MCF 10A (cell line): Measurements from ENCODE around the gene LRSAM1. TPM values are rescaled to one million over a fixed set of nuclear protein-coding genes. Genes with fewer than 3 reads are reported as not detected.

Source experiments
- BruUV-seq: library from RNA; stranded (reverse); fragments of 400-500 nt; replicated peaks from 2 replicates; lab custom pipeline; 2021; lab: Mats Ljungman, UMichigan
- CTCF ChIA-PET: fragments of 300-600 bp; sonication (Branson Sonifier 250); formaldehyde crosslinking; extraction: SDS; loops from one replicate; lab custom pipeline; 2021; ENCODE audit warnings: antibody characterized with exemption, inconsistent platforms; lab: Yijun Ruan, JAX
- POLR2A ChIA-PET: fragments of 300-600, 350-650 bp; sonication (Branson Sonifier 250); formaldehyde crosslinking; extraction: SDS; loops from one replicate; lab custom pipeline; 2020; ENCODE audit warnings: antibody characterized with exemption, inconsistent platforms; lab: Yijun Ruan, JAX
- DNase-seq: peaks from one replicate; pipeline ENCODE4 v3.0.0-alpha.2; 2018; ENCODE audit not compliant: unreplicated experiment
- H3K27ac Mint-ChIP-seq: one replicate; pipeline ENCODE4 v1.8.0; 2022; ENCODE audit warnings: mild to moderate bottlenecking, low read depth, mixed read lengths; ENCODE audit not compliant: unreplicated experiment
- H3K27me3 Mint-ChIP-seq: one replicate; pipeline ENCODE4 v1.8.0; 2022; ENCODE audit warnings: mixed read lengths; ENCODE audit not compliant: insufficient read depth, unreplicated experiment
- H3K36me3 Mint-ChIP-seq: one replicate; pipeline ENCODE4 v1.8.0; 2022; ENCODE audit warnings: mild to moderate bottlenecking, moderate library complexity, mixed read lengths; ENCODE audit not compliant: insufficient read depth, unreplicated experiment
- H3K4me1 Mint-ChIP-seq: one replicate; pipeline ENCODE4 v1.8.0; 2022; ENCODE audit warnings: mixed read lengths; ENCODE audit not compliant: insufficient read depth, unreplicated experiment
- H3K4me3 Mint-ChIP-seq: one replicate; pipeline ENCODE4 v1.8.0; 2022; ENCODE audit warnings: mild to moderate bottlenecking, moderate library complexity, mixed read lengths; ENCODE audit not compliant: unreplicated experiment
- H3K9me3 Mint-ChIP-seq: one replicate; pipeline ENCODE4 v1.8.0; 2022; ENCODE audit warnings: mixed read lengths; ENCODE audit not compliant: unreplicated experiment
- intact Hi-C: fragments of 100-400 bp; cut with micrococcal nuclease; formaldehyde crosslinking; loops from 2 replicates; pipeline ENCODE4 v1.14.1; 2022
- total RNA-seq: library from RNA; stranded (reverse); gene quantifications from 2 replicates; pipeline ENCODE4 v1.2.3, GENCODE V29; 2022
- TF ChIP-seq, protein P1 (sequence below): fragments of 200-600 bp; IDR thresholded peaks from one replicate; pipeline ENCODE4 v1.8.0; 2022; ENCODE audit warnings: antibody characterized with exemption, mild to moderate bottlenecking; ENCODE audit not compliant: unreplicated experiment

LRSAM1 gene
- total RNA-seq, 1 experiment from 2014 or later = 23.5 TPM

GRCh38 chr9:127473501-127473900 lies 22.2 kb downstream of the LRSAM1 start:
- H3K4me3 Mint-ChIP-seq = no peak overlapping the region
- H3K27ac Mint-ChIP-seq = no peak overlapping the region
- H3K9me3 Mint-ChIP-seq = no peaks in the 10 kb centered on the region
- no peaks in the 10 kb centered on the region for H3K27me3 Mint-ChIP-seq
- ChIA-PET POLR2A (interaction anchor here (0.6 kb wide), 1 partner anchor 111 kb away, joined by 4 read pairs; no protein-coding TSS in a partner anchor), CTCF (interaction anchor here (1.7 kb wide), 1 partner anchor 15 kb away, joined by 5 read pairs; no protein-coding TSS in a partner anchor)
- TF ChIP-seq, protein P1, sequence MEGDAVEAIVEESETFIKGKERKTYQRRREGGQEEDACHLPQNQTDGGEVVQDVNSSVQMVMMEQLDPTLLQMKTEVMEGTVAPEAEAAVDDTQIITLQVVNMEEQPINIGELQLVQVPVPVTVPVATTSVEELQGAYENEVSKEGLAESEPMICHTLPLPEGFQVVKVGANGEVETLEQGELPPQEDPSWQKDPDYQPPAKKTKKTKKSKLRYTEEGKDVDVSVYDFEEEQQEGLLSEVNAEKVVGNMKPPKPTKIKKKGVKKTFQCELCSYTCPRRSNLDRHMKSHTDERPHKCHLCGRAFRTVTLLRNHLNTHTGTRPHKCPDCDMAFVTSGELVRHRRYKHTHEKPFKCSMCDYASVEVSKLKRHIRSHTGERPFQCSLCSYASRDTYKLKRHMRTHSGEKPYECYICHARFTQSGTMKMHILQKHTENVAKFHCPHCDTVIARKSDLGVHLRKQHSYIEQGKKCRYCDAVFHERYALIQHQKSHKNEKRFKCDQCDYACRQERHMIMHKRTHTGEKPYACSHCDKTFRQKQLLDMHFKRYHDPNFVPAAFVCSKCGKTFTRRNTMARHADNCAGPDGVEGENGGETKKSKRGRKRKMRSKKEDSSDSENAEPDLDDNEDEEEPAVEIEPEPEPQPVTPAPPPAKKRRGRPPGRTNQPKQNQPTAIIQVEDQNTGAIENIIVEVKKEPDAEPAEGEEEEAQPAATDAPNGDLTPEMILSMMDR = no peak
- BruUV-seq = no TSS peak
- H3K36me3 Mint-ChIP-seq = peaks cover 25% of the 10 kb centered on the region
- intact Hi-C loops = no loop called here
- no peaks in the 10 kb centered on the region for H3K4me1 Mint-ChIP-seq
- DNase-seq = no peak

DNA sequence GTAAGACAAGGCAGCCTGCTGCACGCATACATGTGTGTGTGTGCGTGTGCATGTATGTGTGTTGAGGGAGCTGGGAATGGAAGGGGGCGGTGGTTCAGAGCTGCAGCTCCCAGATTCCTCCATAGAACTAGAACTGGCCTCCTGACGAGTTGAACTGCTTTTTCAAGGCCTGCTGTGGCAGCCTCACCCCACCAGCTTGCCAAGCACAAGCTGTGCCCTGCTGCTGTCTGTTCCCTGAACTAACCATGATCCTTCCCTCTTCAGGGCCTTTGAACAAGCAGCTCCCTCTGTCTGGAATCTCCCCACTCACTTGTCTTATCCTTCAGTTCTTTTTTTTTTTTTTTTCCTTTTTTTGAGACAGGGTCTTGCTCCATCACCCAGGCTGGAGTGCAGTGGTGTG lies 22.6 kb downstream of the LRSAM1 start:
- no TSS peak for BruUV-seq
- no peaks in the 10 kb centered on the region for H3K9me3 Mint-ChIP-seq
- no peak overlapping the region for H3K4me3 Mint-ChIP-seq
- intact Hi-C loops = no loop called here
- H3K4me1 Mint-ChIP-seq = no peaks in the 10 kb centered on the region
- CTCF ChIA-PET = interaction anchor here (0.6 to 1.7 kb wide), 2 partner anchors 15 to 85 kb away, joined by 3 to 5 read pairs; no protein-coding TSS in a partner anchor
- H3K27ac Mint-ChIP-seq = no peak overlapping the region
- H3K27me3 Mint-ChIP-seq = no peaks in the 10 kb centered on the region
- POLR2A ChIA-PET = interaction anchor here (0.6 kb wide), 1 partner anchor 111 kb away, joined by 4 read pairs; no protein-coding TSS in a partner anchor
- H3K36me3 Mint-ChIP-seq = peaks cover 25% of the 10 kb centered on the region
- TF ChIP-seq, protein P1 = no peak
- no peak for DNase-seq

- CTCF ChIA-PET = interaction anchor here (0.9 to 1.7 kb wide), 2 partner anchors 16 to 595 kb away, joined by 3 to 5 read pairs; no protein-coding TSS in a partner anchor
- H3K36me3 Mint-ChIP-seq = peaks cover 25% of the 10 kb centered on the region
- no peak overlapping the region for H3K4me3 Mint-ChIP-seq
- H3K27me3 Mint-ChIP-seq = no peaks in the 10 kb centered on the region
- intact Hi-C loops = no loop called here
- BruUV-seq = no TSS peak
- POLR2A ChIA-PET = interaction anchor here (0.6 kb wide), 1 partner anchor 18 kb away, joined by 3 read pairs; no protein-coding TSS in a partner anchor
- no peaks in the 10 kb centered on the region for H3K9me3 Mint-ChIP-seq
- no peak overlapping the region for H3K27ac Mint-ChIP-seq
- TF ChIP-seq, protein P1 = no peak
- no peaks in the 10 kb centered on the region for H3K4me1 Mint-ChIP-seq
- DNase-seq = no peak
These were observed 23.3 kb downstream of the LRSAM1 start for GRCh38 chr9:127474592-127474991.

- CTCF ChIA-PET = interaction anchor here (1.4 kb wide), 1 partner anchor 24 kb away, joined by 4 read pairs; no protein-coding TSS in a partner anchor
- Mint-ChIP-seq H3K4me3 (no peak overlapping the region), H3K9me3 (no peaks in the 10 kb centered on the region), H3K36me3 (peaks cover 49% of the 10 kb centered on the region), H3K27me3 (no peaks in the 10 kb centered on the region), H3K4me1 (no peaks in the 10 kb centered on the region), H3K27ac (no peak overlapping the region)
- POLR2A ChIA-PET = no interaction called here
- no TSS peak for BruUV-seq
- intact Hi-C loops = no loop called here
- no peak for DNase-seq
- TF ChIP-seq, protein P1 = no peak
These were observed 28.3 kb downstream of the LRSAM1 start for GRCh38 chr9:127479507-127480081.
